ENCODE data around the gene UQCC3.

DNA sequence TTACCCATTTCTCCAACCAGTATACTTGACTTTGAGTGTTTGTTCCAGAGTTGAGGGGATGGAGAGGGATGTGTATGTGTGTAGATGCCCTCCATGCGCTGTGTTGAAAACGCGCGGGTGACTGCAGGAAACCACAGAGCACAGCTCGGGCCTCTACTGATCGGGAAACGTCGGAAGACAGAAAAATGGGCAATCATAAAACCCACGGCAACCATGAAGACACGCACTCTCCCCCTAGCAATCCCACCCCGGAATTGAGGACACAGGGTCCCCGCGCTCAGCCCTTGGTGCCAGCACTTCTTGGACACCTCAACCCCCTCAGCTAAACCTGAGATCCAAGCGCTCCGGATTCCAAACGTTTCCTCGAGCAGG is 251 bp upstream of the UQCC3 start:
- TF ChIP-seq, protein P1, sequence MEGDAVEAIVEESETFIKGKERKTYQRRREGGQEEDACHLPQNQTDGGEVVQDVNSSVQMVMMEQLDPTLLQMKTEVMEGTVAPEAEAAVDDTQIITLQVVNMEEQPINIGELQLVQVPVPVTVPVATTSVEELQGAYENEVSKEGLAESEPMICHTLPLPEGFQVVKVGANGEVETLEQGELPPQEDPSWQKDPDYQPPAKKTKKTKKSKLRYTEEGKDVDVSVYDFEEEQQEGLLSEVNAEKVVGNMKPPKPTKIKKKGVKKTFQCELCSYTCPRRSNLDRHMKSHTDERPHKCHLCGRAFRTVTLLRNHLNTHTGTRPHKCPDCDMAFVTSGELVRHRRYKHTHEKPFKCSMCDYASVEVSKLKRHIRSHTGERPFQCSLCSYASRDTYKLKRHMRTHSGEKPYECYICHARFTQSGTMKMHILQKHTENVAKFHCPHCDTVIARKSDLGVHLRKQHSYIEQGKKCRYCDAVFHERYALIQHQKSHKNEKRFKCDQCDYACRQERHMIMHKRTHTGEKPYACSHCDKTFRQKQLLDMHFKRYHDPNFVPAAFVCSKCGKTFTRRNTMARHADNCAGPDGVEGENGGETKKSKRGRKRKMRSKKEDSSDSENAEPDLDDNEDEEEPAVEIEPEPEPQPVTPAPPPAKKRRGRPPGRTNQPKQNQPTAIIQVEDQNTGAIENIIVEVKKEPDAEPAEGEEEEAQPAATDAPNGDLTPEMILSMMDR (IDR thresholded peaks at IDR 0.05) = no peak
- no peak for TF ChIP-seq POLR2A (IDR thresholded peaks at IDR 0.05)
